ENCODE measurements around the gene RFTN1.

DNA sequence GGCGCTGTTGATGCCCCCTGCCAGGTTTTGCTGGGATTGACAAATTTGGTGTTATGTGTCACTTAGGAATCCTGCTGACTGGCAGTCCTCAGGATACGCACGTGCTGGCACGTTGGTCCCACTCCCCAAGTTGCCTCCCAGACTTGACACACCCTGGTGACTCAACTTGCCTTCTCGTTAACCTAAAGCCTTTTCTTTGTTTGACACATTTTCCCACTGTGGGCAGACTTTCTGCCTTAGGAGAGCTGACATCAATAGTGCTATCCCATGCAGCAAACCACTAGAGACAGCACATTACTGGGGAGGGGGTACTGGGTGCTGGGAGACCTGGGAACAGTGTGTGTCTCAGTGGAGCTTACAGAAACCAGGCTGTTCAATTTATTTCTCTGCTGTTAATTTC, 144.2 kb downstream of the RFTN1 start:
- no peak for TF ChIP-seq EZH2 (IDR thresholded peaks at IDR 0.05)
- TF ChIP-seq POLR2AphosphoS5 (IDR thresholded peaks at IDR 0.05; ENCODE audit: borderline replicate concordance, low read depth, low read length), result no peak
